SJSA1 (cell line): ENCODE results near the gene MCU. TPM values are rescaled to one million over a fixed set of nuclear protein-coding genes. Genes with fewer than 3 reads are reported as not detected.
"Not testable (repeated sequence)": the region's sequence is repeated elsewhere in the genome, so short reads cannot be mapped to it uniquely, and the experiment has no call there.

Source experiments
- DNase-seq, 2 experiments: peaks; one replicate each; pipeline ENCODE4 v3.0.0-alpha.2; 2015 to 2020; ENCODE audit warnings: low spot score in 2 of 2, low read depth in 1 of 2
- H3K27ac ChIP-seq: fragments of 250-450 bp; sonication (Bioruptor Pico); 2 replicates; pipeline ENCODE4 v1.5.1; 2020; ENCODE audit warnings: mild to moderate bottlenecking, moderate library complexity
- H3K27me3 ChIP-seq: fragments of 250-450 bp; sonication (Bioruptor Pico); replicated peaks from 2 replicates; pipeline ENCODE4 v1.5.1; 2020; ENCODE audit warnings: mild to moderate bottlenecking, moderate library complexity
- H3K36me3 ChIP-seq: fragments of 250-450 bp; sonication (Bioruptor Pico); 2 replicates; pipeline ENCODE4 v1.5.1; 2020; ENCODE audit warnings: mild to moderate bottlenecking
- H3K4me1 ChIP-seq: fragments of 250-450 bp; sonication (Bioruptor Pico); replicated peaks from 2 replicates; pipeline ENCODE4 v1.6.1; 2021; ENCODE audit warnings: mild to moderate bottlenecking
- H3K4me3 ChIP-seq: fragments of 250-450 bp; sonication (Bioruptor Pico); 2 replicates; pipeline ENCODE4 v1.5.1; 2020; ENCODE audit warnings: mild to moderate bottlenecking
- H3K9me3 ChIP-seq: fragments of 250-450 bp; sonication (Bioruptor Pico); replicated peaks from 2 replicates; pipeline ENCODE4 v1.5.1; 2020; ENCODE audit warnings: mild to moderate bottlenecking
- total RNA-seq: library from RNA; depleted of rRNA; stranded (reverse); fragments of >200 nt; shearing (Covaris generic); gene quantifications from 2 replicates; pipeline ENCODE4 v1.2.3, GENCODE V29; 2014

Gene MCU
- total RNA-seq, 1 experiment from 2014 or later, result 59.9 TPM

- Histone ChIP-seq H3K4me1 (peaks cover 7% of the 10 kb centered on the region), H3K27ac (no peak overlapping the region), H3K36me3 (no peaks in the 10 kb centered on the region), H3K27me3 (no peaks in the 10 kb centered on the region), H3K9me3 (no peaks in the 10 kb centered on the region), H3K4me3 (no peak overlapping the region)
- DNase-seq, result no peak
These were observed 36.5 kb downstream of the MCU start for GRCh38 chr10:72728462-72728861.

DNA sequence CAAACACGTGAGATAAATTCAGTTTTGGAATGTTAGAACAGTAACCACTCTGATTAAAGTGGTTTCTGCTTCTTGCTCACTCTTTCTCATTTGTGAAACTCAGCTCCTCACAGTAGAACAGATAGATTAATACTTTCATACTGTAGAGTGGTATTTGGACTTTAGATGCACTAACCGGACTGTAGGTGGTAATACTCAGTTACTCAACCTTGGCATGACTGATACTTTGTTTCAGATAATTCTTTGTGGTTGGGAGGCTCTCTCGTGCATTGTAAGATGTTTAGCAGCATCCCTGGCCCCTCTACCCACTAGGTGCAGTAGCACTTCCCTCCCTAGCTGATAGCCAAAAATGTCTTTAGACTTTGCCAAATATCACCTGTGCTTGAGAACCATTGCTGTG, 37.6 kb downstream of the MCU start:
- H3K9me3 ChIP-seq, result no peaks in the 10 kb centered on the region
- no peak for DNase-seq
- no peak overlapping the region for H3K4me3 ChIP-seq
- H3K36me3 ChIP-seq, result no peaks in the 10 kb centered on the region
- H3K4me1 ChIP-seq, result peaks cover 7% of the 10 kb centered on the region
- H3K27ac ChIP-seq, result no peak overlapping the region
- no peaks in the 10 kb centered on the region for H3K27me3 ChIP-seq

DNA sequence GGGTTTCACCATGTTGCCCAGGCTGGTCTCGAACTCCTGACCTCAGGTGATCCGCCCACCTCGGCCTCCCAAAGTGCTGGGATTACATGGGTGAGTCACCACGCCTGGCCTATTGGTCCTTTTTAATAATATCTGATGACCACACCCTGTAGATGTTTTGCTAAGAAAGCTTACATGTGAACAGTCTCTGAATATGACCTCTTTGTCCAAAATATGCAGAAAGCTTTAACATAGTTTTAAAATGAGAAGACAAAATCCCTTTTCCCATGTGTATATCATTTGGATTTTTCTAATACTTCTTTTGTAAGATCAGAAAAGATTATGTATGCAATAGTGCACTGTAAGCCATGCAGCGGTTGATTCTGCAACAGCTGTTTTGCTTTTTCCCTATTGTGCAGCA, 38.5 kb downstream of the MCU start:
- peak in 1 of 2 experiments; percentile 18 for DNase-seq
- H3K27ac ChIP-seq, result peak overlapping the region; percentile 23; the same call in 1 of the 2 replicates
- peaks cover 9% of the 10 kb centered on the region for H3K4me1 ChIP-seq
- H3K4me3 ChIP-seq, result no peak overlapping the region
- H3K9me3 ChIP-seq, result no peaks in the 10 kb centered on the region
- H3K27me3 ChIP-seq, result no peaks in the 10 kb centered on the region
- no peaks in the 10 kb centered on the region for H3K36me3 ChIP-seq

DNA sequence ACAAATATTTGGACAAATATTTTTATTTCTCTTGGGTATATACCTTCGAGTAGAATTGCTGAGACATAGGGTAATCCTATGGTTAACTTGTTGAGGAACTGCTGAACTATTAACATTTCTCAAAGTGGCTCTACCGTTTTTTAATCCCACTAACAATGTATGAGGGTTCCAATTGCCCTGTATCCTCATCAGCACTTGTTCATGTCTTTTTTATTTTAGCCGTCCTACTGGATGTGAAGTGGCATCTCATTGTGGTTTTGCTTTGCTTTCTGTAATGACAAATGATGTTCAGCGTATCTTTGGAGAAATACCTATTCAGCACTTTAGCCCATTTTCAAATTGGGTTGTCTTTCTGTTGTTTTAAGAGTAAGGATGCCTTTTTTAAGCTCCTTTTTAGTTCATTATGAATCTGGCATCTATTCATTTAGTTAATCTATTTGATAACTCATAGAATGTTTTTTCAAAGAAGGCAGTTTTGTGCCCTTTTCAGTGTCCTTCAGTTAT, 40.0 kb downstream of the MCU start:
- Histone ChIP-seq H3K36me3 (no peaks in the 10 kb centered on the region), H3K4me3 (no peak overlapping the region), H3K27ac (no peak overlapping the region), H3K27me3 (no peaks in the 10 kb centered on the region), H3K4me1 (peaks cover 24% of the 10 kb centered on the region), H3K9me3 (no peaks in the 10 kb centered on the region)
- no peak for DNase-seq

DNA sequence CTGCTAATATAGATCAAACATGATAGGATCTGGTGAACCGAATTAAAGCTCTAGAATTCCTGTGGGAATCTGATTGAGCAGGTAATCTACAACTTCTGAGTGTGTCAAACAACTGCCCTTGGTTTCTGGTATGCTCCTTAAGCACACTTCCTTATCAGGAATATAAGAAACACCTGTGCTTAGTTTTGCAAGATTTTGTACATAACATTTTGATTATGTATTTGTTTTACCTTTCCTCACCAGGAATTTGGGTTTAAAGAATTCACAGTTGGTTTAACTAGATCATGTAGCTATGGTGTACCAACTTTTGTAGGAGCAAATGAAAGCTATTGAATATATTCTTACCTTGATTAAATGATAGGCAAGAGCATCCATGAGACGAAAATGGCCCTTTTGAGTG, 40.6 kb downstream of the MCU start:
- DNase-seq, result no peak
- H3K4me3 ChIP-seq, result no peak overlapping the region
- H3K9me3 ChIP-seq, result no peaks in the 10 kb centered on the region
- H3K4me1 ChIP-seq, result peaks cover 29% of the 10 kb centered on the region
- H3K27ac ChIP-seq, result no peak overlapping the region
- H3K36me3 ChIP-seq, result no peaks in the 10 kb centered on the region
- H3K27me3 ChIP-seq, result no peaks in the 10 kb centered on the region

GRCh38 chr10:72733989-72734388, 42.0 kb downstream of the MCU start:
- H3K4me3 ChIP-seq, result no peak overlapping the region
- H3K9me3 ChIP-seq, result no peaks in the 10 kb centered on the region
- DNase-seq, result no peak
- no peak overlapping the region for H3K27ac ChIP-seq
- H3K36me3 ChIP-seq, result no peaks in the 10 kb centered on the region
- H3K27me3 ChIP-seq, result no peaks in the 10 kb centered on the region
- peaks cover 43% of the 10 kb centered on the region for H3K4me1 ChIP-seq

DNA sequence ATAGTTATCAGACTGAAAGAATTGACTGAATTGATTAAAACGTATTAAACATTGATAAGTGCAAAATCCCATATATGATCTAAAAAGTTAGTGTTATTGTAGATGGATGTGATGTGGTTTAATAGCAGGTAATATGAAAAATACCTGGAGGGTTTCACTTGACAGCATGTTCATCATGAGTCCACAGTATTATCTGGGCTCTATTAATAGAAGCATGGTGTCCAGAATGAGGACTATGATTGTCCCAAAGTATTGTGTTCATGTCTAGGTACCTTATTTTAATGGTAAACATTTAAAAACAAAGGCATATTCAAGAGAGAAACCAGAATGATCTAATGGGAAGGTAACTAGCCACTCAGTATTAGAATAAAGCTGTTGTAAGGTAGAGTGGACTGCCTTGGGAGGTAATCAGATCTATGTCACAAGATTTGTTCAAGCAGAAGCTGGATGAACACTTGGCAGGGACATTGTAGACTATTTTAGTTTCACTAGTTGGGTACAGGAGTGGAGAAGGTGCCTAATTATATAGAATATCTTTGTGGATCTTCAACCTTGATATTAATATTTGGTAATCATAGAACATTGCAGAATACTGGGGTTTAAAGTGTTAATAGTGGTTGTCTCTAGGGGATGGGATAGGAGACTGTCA, 43.5 kb downstream of the MCU start:
- Histone ChIP-seq H3K36me3 (no peaks in the 10 kb centered on the region), H3K9me3 (no peaks in the 10 kb centered on the region), H3K4me3 (no peak overlapping the region), H3K4me1 (peaks cover 46% of the 10 kb centered on the region), H3K27ac (peak overlapping the region; percentile 76; the same call in 1 of the 2 replicates), H3K27me3 (no peaks in the 10 kb centered on the region)
- no peak for DNase-seq

DNA sequence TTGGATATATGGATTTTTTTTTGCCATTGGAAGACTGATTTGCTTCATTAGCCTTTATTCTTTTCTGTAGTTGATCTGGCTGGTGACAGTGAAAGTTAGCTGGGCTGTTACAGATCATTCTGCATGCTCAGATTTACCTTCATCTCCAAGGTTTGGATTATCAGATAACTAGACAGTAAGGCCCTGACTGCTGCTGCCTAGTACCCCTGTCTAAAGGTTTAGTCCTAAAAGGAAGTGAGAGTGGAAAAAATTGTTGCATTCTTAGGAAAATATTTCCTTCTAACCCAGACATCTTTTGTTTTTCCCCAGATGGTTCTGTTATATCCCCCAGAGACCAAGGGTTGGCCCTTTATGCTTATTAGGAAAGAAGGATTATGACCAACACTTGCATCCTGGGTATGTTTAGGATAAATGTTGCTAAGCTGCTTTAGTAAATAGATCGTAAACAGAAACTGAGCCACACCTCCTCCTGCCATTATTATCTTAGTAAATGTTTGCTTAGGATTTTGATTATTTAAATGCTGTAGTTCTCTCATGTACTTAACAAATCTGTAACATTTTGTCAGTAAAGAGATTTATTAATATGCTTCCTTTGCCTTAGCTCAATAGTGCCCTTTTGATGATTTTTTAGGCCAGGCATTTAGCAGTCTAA, 44.4 kb downstream of the MCU start:
- no peak overlapping the region for H3K4me3 ChIP-seq
- DNase-seq, result peak in 1 of 2 experiments; percentile 51

DNA sequence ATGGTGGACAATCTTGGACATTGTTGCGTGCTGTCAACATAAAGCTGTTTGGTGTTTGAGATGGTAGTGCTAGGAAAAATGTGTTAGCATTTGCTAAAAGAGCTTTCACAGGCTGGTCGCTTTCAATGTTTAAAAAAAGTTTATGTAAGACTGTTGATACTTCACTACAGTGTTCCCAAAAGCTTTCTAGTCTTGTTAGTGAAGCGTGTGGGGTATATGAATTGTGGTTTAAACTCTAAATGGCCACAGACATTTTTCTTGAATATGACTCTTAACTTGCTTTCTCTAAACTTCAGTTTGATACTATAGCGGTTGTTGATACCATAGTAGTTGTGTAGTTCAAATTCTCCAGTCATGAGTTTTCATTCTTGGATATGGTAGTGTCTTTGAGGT, 44.9 kb downstream of the MCU start:
- Histone ChIP-seq H3K4me3 (no peak overlapping the region), H3K27me3 (no peaks in the 10 kb centered on the region), H3K4me1 (peaks cover 49% of the 10 kb centered on the region), H3K9me3 (no peaks in the 10 kb centered on the region), H3K36me3 (no peaks in the 10 kb centered on the region), H3K27ac (peak overlapping the region; percentile 76)
- DNase-seq, result peak in 1 of 2 experiments; percentile 51

More for the DNA sequence above, 44.4 kb downstream of the MCU start:
- Histone ChIP-seq H3K9me3 (no peaks in the 10 kb centered on the region), H3K27me3 (no peaks in the 10 kb centered on the region), H3K27ac (peak overlapping the region; percentile 76), H3K4me1 (peaks cover 45% of the 10 kb centered on the region), H3K36me3 (no peaks in the 10 kb centered on the region)

DNA sequence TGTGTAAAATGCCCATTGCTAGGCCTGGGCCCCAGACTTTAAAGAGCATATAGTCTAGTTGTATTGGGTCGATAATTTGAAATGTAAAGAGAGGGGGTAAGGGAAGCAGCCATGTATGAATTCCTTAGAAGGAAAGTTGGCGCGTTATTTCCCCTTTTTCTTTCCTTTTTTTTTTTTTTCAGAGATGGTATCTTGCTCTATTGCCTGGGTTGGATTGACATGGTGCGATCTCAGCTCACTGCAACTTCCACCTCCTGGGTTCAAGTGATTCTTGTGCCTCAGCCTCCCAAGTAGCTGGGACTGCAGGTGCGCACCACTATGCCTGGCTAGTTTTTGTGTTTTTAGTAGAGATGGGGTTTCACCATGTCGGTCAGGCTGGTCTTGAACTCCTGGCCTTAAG, 45.4 kb downstream of the MCU start:
- not testable (repeated sequence) for H3K27me3 ChIP-seq, H3K36me3 ChIP-seq, H3K4me3 ChIP-seq, DNase-seq, H3K9me3 ChIP-seq
- H3K27ac ChIP-seq, result peak overlapping the region; percentile 76
- H3K4me1 ChIP-seq, result peaks cover 49% of the 10 kb centered on the region

GRCh38 chr10:72738486-72738885, 46.5 kb downstream of the MCU start:
- no peaks in the 10 kb centered on the region for H3K9me3 ChIP-seq
- H3K27ac ChIP-seq, result peak overlapping the region; percentile 34; the same call in 1 of the 2 replicates
- H3K4me3 ChIP-seq, result no peak overlapping the region
- H3K36me3 ChIP-seq, result no peaks in the 10 kb centered on the region
- peak in 1 of 2 experiments; percentile 17 for DNase-seq
- no peaks in the 10 kb centered on the region for H3K27me3 ChIP-seq
- H3K4me1 ChIP-seq, result peaks cover 49% of the 10 kb centered on the region

DNA sequence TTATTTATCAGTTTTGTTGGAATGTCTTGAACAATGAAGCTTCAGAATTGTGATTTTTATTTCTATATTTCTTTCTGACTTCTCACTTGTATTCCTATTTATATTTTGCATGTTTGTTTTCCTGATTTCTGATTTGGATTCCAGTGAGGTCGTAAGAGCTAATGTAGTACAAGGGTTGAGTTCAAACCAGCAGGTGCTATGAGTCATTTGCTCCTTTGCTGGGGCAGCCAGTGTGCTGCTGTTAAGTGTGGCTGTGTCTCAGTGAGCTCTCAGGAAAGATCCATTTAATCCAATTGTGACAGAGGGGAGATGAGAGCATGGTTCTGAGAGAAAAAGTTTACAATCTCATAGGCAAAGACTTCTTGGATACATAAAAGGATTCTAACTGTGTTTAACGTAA, 48.6 kb downstream of the MCU start:
- Histone ChIP-seq H3K36me3 (no peaks in the 10 kb centered on the region), H3K4me3 (no peak overlapping the region), H3K27ac (no peak overlapping the region), H3K9me3 (no peaks in the 10 kb centered on the region), H3K27me3 (no peaks in the 10 kb centered on the region), H3K4me1 (peaks cover 46% of the 10 kb centered on the region)
- no peak for DNase-seq

DNA sequence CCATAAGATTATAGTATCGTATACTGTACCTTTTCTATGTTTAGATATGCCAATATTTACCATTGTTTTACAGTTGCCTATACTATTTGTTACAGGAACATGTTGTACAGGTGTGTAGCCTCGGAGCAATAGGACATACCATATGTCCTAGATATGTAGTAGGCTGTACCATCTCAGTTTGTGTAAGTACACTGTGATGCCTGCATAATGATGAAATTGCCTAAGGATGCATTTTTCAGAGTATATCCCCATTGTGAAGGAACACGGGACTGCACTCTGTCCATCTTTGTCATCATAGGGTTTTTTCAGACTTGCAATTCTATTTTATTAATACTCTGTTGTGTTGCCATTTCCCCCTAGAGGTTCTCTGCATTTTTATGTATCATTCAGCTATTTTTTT, 50.1 kb downstream of the MCU start:
- no peak for DNase-seq
- Histone ChIP-seq H3K36me3 (no peaks in the 10 kb centered on the region), H3K4me1 (peaks cover 37% of the 10 kb centered on the region), H3K9me3 (no peaks in the 10 kb centered on the region), H3K4me3 (no peak overlapping the region), H3K27me3 (no peaks in the 10 kb centered on the region), H3K27ac (no peak overlapping the region)

GRCh38 chr10:72742797-72743196, 50.9 kb downstream of the MCU start:
- Histone ChIP-seq H3K27ac (no peak overlapping the region), H3K27me3 (no peaks in the 10 kb centered on the region), H3K4me3 (no peak overlapping the region), H3K36me3 (no peaks in the 10 kb centered on the region), H3K9me3 (no peaks in the 10 kb centered on the region), H3K4me1 (peaks cover 30% of the 10 kb centered on the region)
- no peak for DNase-seq
